HUES6 (cell line): Measurements from ENCODE around the gene ZBTB16.

Experiments
- H3K27ac ChIP-seq: 2 replicates; pipeline ENCODE4 v1.7.0; 2013; ENCODE audit warnings: low read depth, mild to moderate bottlenecking, low read length, inconsistent platforms
- H3K27me3 ChIP-seq: 2 replicates; pipeline ENCODE4 v1.6.1; 2013; ENCODE audit warnings: low read length; ENCODE audit not compliant: control insufficient read depth, insufficient read depth
- H3K36me3 ChIP-seq: 2 replicates; pipeline ENCODE4 v1.6.1; 2013; ENCODE audit warnings: low read length; ENCODE audit not compliant: control insufficient read depth, insufficient read depth
- H3K4me1 ChIP-seq: 2 replicates; pipeline ENCODE4 v1.6.1; 2013; ENCODE audit warnings: low read length; ENCODE audit not compliant: control insufficient read depth, insufficient read depth
- H3K4me3 ChIP-seq: 2 replicates; pipeline ENCODE4 v1.5.1; 2013; ENCODE audit warnings: low read depth, low read length
- H3K9ac ChIP-seq: one replicate; pipeline ENCODE4 v1.6.1; 2013; ENCODE audit warnings: mild to moderate bottlenecking, low read length
- H3K9me3 ChIP-seq: 2 replicates; pipeline ENCODE4 v1.6.1; 2013; ENCODE audit warnings: low read depth, low read length; ENCODE audit not compliant: control insufficient read depth, insufficient read depth

ZBTB16 gene

GRCh38 chr11:114121804-114122504 is 62.4 kb downstream of the ZBTB16 start:
- H3K4me1 ChIP-seq = no peaks in the 10 kb centered on the region
- H3K9me3 ChIP-seq = no peaks in the 10 kb centered on the region
- H3K27me3 ChIP-seq = peaks cover 10% of the 10 kb centered on the region; the same call in 1 of the 2 replicates
- H3K9ac ChIP-seq = no peak overlapping the region
- no peak overlapping the region for H3K4me3 ChIP-seq
- H3K36me3 ChIP-seq = no peaks in the 10 kb centered on the region
- H3K27ac ChIP-seq = no peak overlapping the region

GRCh38 chr11:114122686-114123085 is 63.2 kb downstream of the ZBTB16 start:
- Histone ChIP-seq H3K27ac (no peak overlapping the region), H3K4me1 (no peaks in the 10 kb centered on the region), H3K4me3 (no peak overlapping the region), H3K36me3 (no peaks in the 10 kb centered on the region), H3K9me3 (no peaks in the 10 kb centered on the region), H3K27me3 (peaks cover 10% of the 10 kb centered on the region; the same call in 1 of the 2 replicates), H3K9ac (no peak overlapping the region)

- no peaks in the 10 kb centered on the region for H3K9me3 ChIP-seq
- H3K9ac ChIP-seq = no peak overlapping the region
- peaks cover 12% of the 10 kb centered on the region; the same call in 1 of the 2 replicates for H3K27me3 ChIP-seq
- no peaks in the 10 kb centered on the region for H3K36me3 ChIP-seq
- H3K4me3 ChIP-seq = no peak overlapping the region
- no peak overlapping the region for H3K27ac ChIP-seq
- no peaks in the 10 kb centered on the region for H3K4me1 ChIP-seq
These were observed 64.3 kb downstream of the ZBTB16 start for GRCh38 chr11:114123692-114124330.

- no peak overlapping the region for H3K27ac ChIP-seq
- no peaks in the 10 kb centered on the region for H3K36me3 ChIP-seq
- no peak overlapping the region for H3K9ac ChIP-seq
- peaks cover 10% of the 10 kb centered on the region; the same call in 1 of the 2 replicates for H3K27me3 ChIP-seq
- no peak overlapping the region for H3K4me3 ChIP-seq
- H3K9me3 ChIP-seq = no peaks in the 10 kb centered on the region
- no peaks in the 10 kb centered on the region for H3K4me1 ChIP-seq
These were observed 65.2 kb downstream of the ZBTB16 start for GRCh38 chr11:114124601-114125144.

- Histone ChIP-seq H3K27ac (no peak overlapping the region), H3K4me3 (no peak overlapping the region), H3K4me1 (0 out of 2 replicates have a peak, but pooled peaks cover 4% of the 10 kb centered on the region), H3K36me3 (no peaks in the 10 kb centered on the region), H3K9me3 (no peaks in the 10 kb centered on the region), H3K27me3 (peaks cover 2% of the 10 kb centered on the region; the same call in 1 of the 2 replicates), H3K9ac (no peak overlapping the region)
These were observed 66.0 kb downstream of the ZBTB16 start for GRCh38 chr11:114125531-114125930.

- no peak overlapping the region for H3K4me3 ChIP-seq
- H3K9me3 ChIP-seq = no peaks in the 10 kb centered on the region
- H3K9ac ChIP-seq = no peak overlapping the region
- H3K36me3 ChIP-seq = no peaks in the 10 kb centered on the region
- H3K27me3 ChIP-seq = peaks cover 2% of the 10 kb centered on the region; the same call in 1 of the 2 replicates
- no peak overlapping the region for H3K27ac ChIP-seq
- 0 out of 2 replicates have a peak, but pooled peaks cover 4% of the 10 kb centered on the region for H3K4me1 ChIP-seq
These were observed 66.4 kb downstream of the ZBTB16 start for GRCh38 chr11:114125959-114126358.

- Histone ChIP-seq H3K9me3 (no peaks in the 10 kb centered on the region), H3K36me3 (no peaks in the 10 kb centered on the region), H3K4me1 (0 out of 2 replicates have a peak, but pooled peaks cover 4% of the 10 kb centered on the region), H3K27me3 (peaks cover 2% of the 10 kb centered on the region; the same call in 1 of the 2 replicates), H3K9ac (no peak overlapping the region), H3K27ac (no peak overlapping the region), H3K4me3 (no peak overlapping the region)
These were observed 68.9 kb downstream of the ZBTB16 start for GRCh38 chr11:114128399-114128798.

GRCh38 chr11:114129142-114129541 is 69.6 kb downstream of the ZBTB16 start:
- H3K36me3 ChIP-seq = no peaks in the 10 kb centered on the region

GRCh38 chr11:114129699-114130098 is 70.2 kb downstream of the ZBTB16 start:
- Histone ChIP-seq H3K4me3 (no peak overlapping the region), H3K9ac (no peak overlapping the region), H3K4me1 (0 out of 2 replicates have a peak, but pooled peaks cover 4% of the 10 kb centered on the region), H3K27ac (no peak overlapping the region), H3K9me3 (no peaks in the 10 kb centered on the region), H3K27me3 (peaks cover 2% of the 10 kb centered on the region; the same call in 1 of the 2 replicates), H3K36me3 (no peaks in the 10 kb centered on the region)

More at GRCh38 chr11:114129142-114129541, 69.6 kb downstream of the ZBTB16 start:
- 0 out of 2 replicates have a peak, but pooled peaks cover 4% of the 10 kb centered on the region for H3K4me1 ChIP-seq
- H3K9me3 ChIP-seq = no peaks in the 10 kb centered on the region
- no peak overlapping the region for H3K4me3 ChIP-seq
- H3K27ac ChIP-seq = no peak overlapping the region
- H3K9ac ChIP-seq = no peak overlapping the region
- peaks cover 2% of the 10 kb centered on the region; the same call in 1 of the 2 replicates for H3K27me3 ChIP-seq

- Histone ChIP-seq H3K9me3 (no peaks in the 10 kb centered on the region), H3K36me3 (no peaks in the 10 kb centered on the region), H3K4me3 (no peak overlapping the region), H3K4me1 (peaks cover 4% of the 10 kb centered on the region; the same call in 1 of the 2 replicates), H3K27me3 (peaks cover 2% of the 10 kb centered on the region; the same call in 1 of the 2 replicates), H3K9ac (no peak overlapping the region), H3K27ac (no peak overlapping the region)
These were observed 70.6 kb downstream of the ZBTB16 start for GRCh38 chr11:114130115-114130576.
